MM.1S (cell line): Measurements from ENCODE around the gene PRMT5.

ENCODE experiments used
- DNase-seq: peaks from one replicate; pipeline ENCODE4 v3.0.0-alpha.2; 2015
- H2AFZ ChIP-seq: fragments of 300-600 bp; sonication (generic); 2 replicates; pipeline ENCODE4 v1.6.0; 2016; ENCODE audit warnings: antibody characterized with exemption, low read length
- H3F3A ChIP-seq: fragments of 300-600 bp; sonication (generic); 2 replicates; pipeline ENCODE4 v1.6.1; 2016; ENCODE audit warnings: mild to moderate bottlenecking, antibody characterized with exemption, low read length, moderate library complexity, mixed read lengths; ENCODE audit not compliant: insufficient read depth
- H3K27ac ChIP-seq: fragments of 300-600 bp; sonication (generic); 2 replicates; pipeline ENCODE4 v1.5.1; 2016; ENCODE audit warnings: mild to moderate bottlenecking, low read length
- H3K27me3 ChIP-seq: fragments of 300-600 bp; sonication (generic); replicated peaks from 2 replicates; pipeline ENCODE4 v1.6.0; 2016; ENCODE audit warnings: low read length; ENCODE audit not compliant: insufficient read depth
- H3K36me3 ChIP-seq: fragments of 300-600 bp; sonication (generic); replicated peaks from 2 replicates; pipeline ENCODE4 v1.6.1; 2016; ENCODE audit warnings: mild to moderate bottlenecking, low read length, mixed read lengths; ENCODE audit not compliant: insufficient read depth
- H3K4me1 ChIP-seq: fragments of 300-600 bp; sonication (generic); 2 replicates; pipeline ENCODE4 v1.6.1; 2016; ENCODE audit warnings: low read length, mixed read lengths
- H3K4me2 ChIP-seq: fragments of 300-600 bp; sonication (generic); 2 replicates; pipeline ENCODE4 v1.6.0; 2016; ENCODE audit warnings: low read depth, low read length
- H3K4me3 ChIP-seq: fragments of 300-600 bp; sonication (generic); 2 replicates; pipeline ENCODE4 v1.5.1; 2016; ENCODE audit warnings: low read length, mixed read lengths
- H3K79me2 ChIP-seq: fragments of 300-600 bp; sonication (generic); 2 replicates; pipeline ENCODE4 v1.6.1; 2016; ENCODE audit warnings: mixed run types, low read length, mixed read lengths
- H3K9ac ChIP-seq: fragments of 300-600 bp; sonication (generic); 2 replicates; pipeline ENCODE4 v1.6.1; 2016; ENCODE audit warnings: low read length, mixed read lengths
- H3K9me2 ChIP-seq: fragments of 300-600 bp; sonication (generic); replicated peaks from 2 replicates; pipeline ENCODE4 v1.6.1; 2016; ENCODE audit warnings: mild to moderate bottlenecking, low read length, mixed read lengths; ENCODE audit not compliant: insufficient read depth
- H3K9me3 ChIP-seq: fragments of 300-600 bp; sonication (generic); replicated peaks from 2 replicates; pipeline ENCODE4 v1.6.1; 2016; ENCODE audit warnings: mild to moderate bottlenecking, low read length, mixed read lengths; ENCODE audit not compliant: insufficient read depth
- H4K20me1 ChIP-seq: fragments of 300-600 bp; sonication (generic); 2 replicates; pipeline ENCODE4 v1.6.1; 2016; ENCODE audit warnings: mild to moderate bottlenecking, low read length, moderate library complexity, mixed read lengths; ENCODE audit not compliant: insufficient read depth
- CTCF ChIP-seq: fragments of 300-600 bp; sonication (generic); IDR thresholded peaks from 2 replicates; pipeline ENCODE4 v1.5.1; 2016; ENCODE audit warnings: antibody characterized with exemption, low read length, mixed read lengths
- EZH2 ChIP-seq: fragments of 300-600 bp; sonication (generic); optimal IDR thresholded peaks from 2 replicates; pipeline ENCODE3; 2017; ENCODE audit warnings: low read depth, mild to moderate bottlenecking, antibody characterized with exemption, low read length, mixed read lengths
- EZH2phosphoT487 ChIP-seq: fragments of 300-600 bp; sonication (generic); IDR thresholded peaks from 2 replicates; pipeline ENCODE4 v1.6.1; 2018; ENCODE audit warnings: antibody characterized with exemption, low read length

Gene PRMT5

GRCh38 chr14:22887990-22888378 is 41.2 kb downstream of the PRMT5 start:
- Histone ChIP-seq H3K4me1 (peaks cover 5% of the 10 kb centered on the region; the same call in 1 of the 2 replicates), H3K27me3 (no peaks in the 10 kb centered on the region), H3K9ac (peak overlapping the region; percentile 82), H3K4me3 (peak overlapping the region; percentile 62), H3K4me2 (peak overlapping the region; percentile 79; the same call in 1 of the 2 replicates), H3K9me3 (no peaks in the 10 kb centered on the region), H3K9me2 (no peaks in the 10 kb centered on the region), H4K20me1 (no peaks in the 10 kb centered on the region), H3F3A (peaks cover 24% of the 10 kb centered on the region), H3K79me2 (no peaks in the 10 kb centered on the region), H3K36me3 (no peaks in the 10 kb centered on the region), H2AFZ (no peak overlapping the region), H3K27ac (peak overlapping the region; percentile 97)
- DNase-seq = peak; percentile 28
- no peak for TF ChIP-seq CTCF

GRCh38 chr14:22887260-22887989 is 41.8 kb downstream of the PRMT5 start:
- Histone ChIP-seq H3K27me3 (no peaks in the 10 kb centered on the region), H4K20me1 (no peaks in the 10 kb centered on the region), H3K9me2 (no peaks in the 10 kb centered on the region), H3K79me2 (no peaks in the 10 kb centered on the region), H3K9me3 (no peaks in the 10 kb centered on the region), H3K36me3 (no peaks in the 10 kb centered on the region), H3K4me3 (peak overlapping the region; percentile 62), H3K9ac (peak overlapping the region; percentile 82), H3K4me1 (peaks cover 5% of the 10 kb centered on the region; the same call in 1 of the 2 replicates), H3K27ac (peak overlapping the region; percentile 97), H3F3A (peaks cover 24% of the 10 kb centered on the region), H2AFZ (peak overlapping the region; percentile 61; the same call in 1 of the 2 replicates), H3K4me2 (peak overlapping the region; percentile 79)
- peak; percentile 84 for DNase-seq
- no peak for TF ChIP-seq EZH2phosphoT487
- TF ChIP-seq EZH2 = no peak
- no peak for TF ChIP-seq CTCF

GRCh38 chr14:22886500-22887259 is 42.5 kb downstream of the PRMT5 start:
- H3F3A ChIP-seq = peaks cover 24% of the 10 kb centered on the region
- no peaks in the 10 kb centered on the region for H3K27me3 ChIP-seq
- peak overlapping the region; percentile 62 for H3K4me3 ChIP-seq
- H3K9me3 ChIP-seq = no peaks in the 10 kb centered on the region
- H3K4me2 ChIP-seq = peak overlapping the region; percentile 79
- DNase-seq = peak; percentile 80
- peaks cover 5% of the 10 kb centered on the region; the same call in 1 of the 2 replicates for H3K4me1 ChIP-seq
- peak overlapping the region; percentile 82 for H3K9ac ChIP-seq
- no peaks in the 10 kb centered on the region for H3K79me2 ChIP-seq
- peak overlapping the region; percentile 61; the same call in 1 of the 2 replicates for H2AFZ ChIP-seq
- no peaks in the 10 kb centered on the region for H3K36me3 ChIP-seq
- no peaks in the 10 kb centered on the region for H4K20me1 ChIP-seq
- no peak for TF ChIP-seq EZH2phosphoT487
- TF ChIP-seq EZH2 = no peak
- peak; percentile 39 for TF ChIP-seq CTCF
- peak overlapping the region; percentile 97 for H3K27ac ChIP-seq
- H3K9me2 ChIP-seq = no peaks in the 10 kb centered on the region
